H1 (cell line): Measurements from ENCODE around the gene CACNG7. TPM values are rescaled to one million over a fixed set of nuclear protein-coding genes. Genes with fewer than 3 reads are reported as not detected.
A peak's percentile ranks its signal among the peaks of the same experiment; 100 is the strongest.

Source experiments
- CTCF ChIA-PET: fragments of 300-600 bp; sonication (Branson Sonifier 250); formaldehyde crosslinking; loops from one replicate; lab custom pipeline; 2021; ENCODE audit not compliant: partially characterized antibody; lab: Charles Lee
- POLR2A ChIA-PET: fragments of 300-600 bp; sonication (Branson Sonifier 250); formaldehyde crosslinking; loops from one replicate; lab custom pipeline; 2021; ENCODE audit warnings: inconsistent platforms; ENCODE audit not compliant: partially characterized antibody; lab: Charles Lee
- DNase-seq, 2 experiments: peaks; one replicate each; pipeline versions ENCODE4 v3.0.0 to v3.0.0-alpha.2; 2010 to 2022; ENCODE audit warnings: low spot score in 2 of 2, low read depth in 1 of 2, mixed read lengths in 1 of 2
- FAIRE-seq: peaks from 2 replicates; lab custom pipeline; 2011; peaks lifted over from hg19 to GRCh38; lab: Jason Lieb, UNC
- H2AFZ ChIP-seq: 2 replicates; pipeline ENCODE4 v1.8.1; 2012; ENCODE audit warnings: low read length, inconsistent platforms
- H2AK5ac ChIP-seq: 2 replicates; pipeline ENCODE4 v1.6.1; 2013; ENCODE audit warnings: low read depth, low read length
- H2BK120ac ChIP-seq: replicated peaks from 2 replicates; pipeline ENCODE3; 2013; ENCODE audit warnings: low read depth, low read length, inconsistent platforms
- H2BK12ac ChIP-seq: 2 replicates; pipeline ENCODE4 v1.6.1; 2013; ENCODE audit warnings: low read depth, low read length
- H2BK15ac ChIP-seq: 2 replicates; pipeline ENCODE4 v1.6.1; 2013; ENCODE audit warnings: low read length
- H2BK20ac ChIP-seq: 2 replicates; pipeline ENCODE4 v1.6.1; 2013; ENCODE audit warnings: low read length
- H2BK5ac ChIP-seq: 2 replicates; pipeline ENCODE4 v1.6.1; 2013; ENCODE audit warnings: low read depth, low read length
- H3K14ac ChIP-seq: 2 replicates; pipeline ENCODE4 v1.6.1; 2013; ENCODE audit warnings: inconsistent platforms; ENCODE audit not compliant: insufficient read length
- H3K18ac ChIP-seq: 2 replicates; pipeline ENCODE4 v1.6.1; 2013; ENCODE audit warnings: low read length; ENCODE audit errors: extremely low read depth
- H3K23ac ChIP-seq: 2 replicates; pipeline ENCODE4 v1.6.1; 2013; ENCODE audit warnings: inconsistent platforms; ENCODE audit not compliant: insufficient read length
- H3K23me2 ChIP-seq: 2 replicates; pipeline ENCODE4 v1.6.1; 2013; ENCODE audit warnings: low read depth, low read length
- H3K27ac ChIP-seq: 2 replicates; pipeline ENCODE4 v1.6.1; 2011; ENCODE audit warnings: low read depth, low read length, inconsistent platforms
- H3K27me3 ChIP-seq, 4 experiments: replicated peaks in 1 of 4; 1 replicate in 1 of 4; 2 replicates in 3 of 4; pipeline versions ENCODE4 v1.6.1 to v1.8.1; 2011 to 2013; ENCODE audit warnings: low read length in 3 of 4, mild to moderate bottlenecking in 3 of 4, inconsistent platforms in 2 of 4, mixed read lengths in 2 of 4, moderate library complexity in 1 of 4; ENCODE audit not compliant: control insufficient read depth in 3 of 4, insufficient read depth in 3 of 4; ENCODE audit errors: extremely low read depth in 1 of 4
- H3K36me3 ChIP-seq, 4 experiments: 2 replicates each; pipeline versions ENCODE4 v1.6.1 to v1.8.1; 2011 to 2013; ENCODE audit warnings: mild to moderate bottlenecking in 4 of 4, low read length in 3 of 4, moderate library complexity in 2 of 4, control low read depth in 1 of 4, inconsistent platforms in 1 of 4; ENCODE audit not compliant: insufficient read depth in 4 of 4, control insufficient read depth in 2 of 4
- H3K4ac ChIP-seq: replicated peaks from 2 replicates; pipeline ENCODE3; 2013; ENCODE audit warnings: low read length, low read depth, mixed read lengths, inconsistent platforms; ENCODE audit not compliant: insufficient read length
- H3K4me1 ChIP-seq, 4 experiments: replicated peaks in 1 of 4; 1 replicate in 1 of 4; 2 replicates in 3 of 4; pipeline versions ENCODE4 v1.6.1 to v1.8.1; 2011 to 2013; ENCODE audit warnings: low read length in 3 of 4, inconsistent platforms in 2 of 4, mixed read lengths in 1 of 4; ENCODE audit not compliant: insufficient read depth in 4 of 4, control insufficient read depth in 3 of 4
- H3K4me2 ChIP-seq, 2 experiments: 2 replicates each; pipeline versions ENCODE4 v1.6.1 to v1.8.1; 2011 to 2013; ENCODE audit warnings: low read depth in 2 of 2, low read length in 2 of 2, control low read depth in 1 of 2, inconsistent platforms in 1 of 2, mild to moderate bottlenecking in 1 of 2; ENCODE audit not compliant: insufficient read depth in 1 of 2
- H3K4me3 ChIP-seq, 4 experiments: fragments of 200-600, 300-600 bp in 1 of 4; sonication (generic), shearing (Covaris generic), sonication (Bioruptor Twin) in 1 of 4; 2 replicates each; pipeline versions ENCODE4 v1.5.1 to v1.8.1; 2011 to 2016; ENCODE audit warnings: low read length in 4 of 4, low read depth in 3 of 4, control low read depth in 2 of 4, inconsistent platforms in 2 of 4, mild to moderate bottlenecking in 2 of 4, mixed read lengths in 1 of 4, moderate library complexity in 1 of 4; ENCODE audit not compliant: insufficient read depth in 2 of 4; ENCODE audit errors: extremely low read depth in 1 of 4
- H3K56ac ChIP-seq: replicated peaks from 2 replicates; pipeline ENCODE3; 2013; ENCODE audit warnings: low read depth, mild to moderate bottlenecking, mixed read lengths, low read length, inconsistent platforms; ENCODE audit not compliant: insufficient read length
- H3K79me1 ChIP-seq: 2 replicates; pipeline ENCODE4 v1.6.1; 2013; ENCODE audit warnings: low read depth, low read length, control low read depth
- H3K79me2 ChIP-seq, 2 experiments: 2 replicates each; pipeline versions ENCODE4 v1.6.1 to v1.8.1; 2012 to 2013; ENCODE audit warnings: low read length in 2 of 2, mild to moderate bottlenecking in 2 of 2, inconsistent platforms in 1 of 2; ENCODE audit not compliant: insufficient read depth in 2 of 2, control insufficient read depth in 1 of 2
- H3K9ac ChIP-seq, 4 experiments: replicated peaks in 1 of 4; 1 replicate in 1 of 4; 2 replicates in 3 of 4; pipeline versions ENCODE4 v1.6.1 to v1.8.1; 2011 to 2013; ENCODE audit warnings: low read depth in 3 of 4, low read length in 3 of 4, control low read depth in 2 of 4, mild to moderate bottlenecking in 2 of 4, moderate library complexity in 2 of 4, inconsistent platforms in 1 of 4; ENCODE audit errors: extremely low read depth in 1 of 4
- H3K9me3 ChIP-seq, 2 experiments: 2 replicates each; pipeline versions ENCODE4 v1.6.1 to v1.8.1; 2012 to 2013; ENCODE audit warnings: mild to moderate bottlenecking in 2 of 2, moderate library complexity in 2 of 2, control low read depth in 1 of 2, inconsistent platforms in 1 of 2, low read depth in 1 of 2, low read length in 1 of 2, mixed read lengths in 1 of 2; ENCODE audit not compliant: insufficient read depth in 2 of 2
- H4K20me1 ChIP-seq, 2 experiments: replicated peaks in 1 of 2; 2 replicates each; pipeline versions ENCODE3 to v1.8.1; 2011 to 2013; ENCODE audit warnings: inconsistent platforms in 2 of 2, low read length in 2 of 2, mild to moderate bottlenecking in 1 of 2; ENCODE audit not compliant: insufficient read depth in 2 of 2, control insufficient read depth in 1 of 2
- H4K5ac ChIP-seq: 2 replicates; pipeline ENCODE4 v1.6.1; 2013; ENCODE audit warnings: low read length, low read depth, mixed read lengths, inconsistent platforms; ENCODE audit not compliant: insufficient read length
- H4K8ac ChIP-seq: 2 replicates; pipeline ENCODE4 v1.8.0; 2013; ENCODE audit warnings: mild to moderate bottlenecking, moderate library complexity, low read length, inconsistent platforms; ENCODE audit not compliant: insufficient read depth; ENCODE audit errors: extremely low read depth
- H4K91ac ChIP-seq: replicated peaks from 2 replicates; pipeline ENCODE3; 2013; ENCODE audit warnings: low read length, mixed read lengths, inconsistent platforms; ENCODE audit not compliant: insufficient read length
- ASH2L ChIP-seq: fragments of 200-600, 300-600 bp; sonication (generic); IDR thresholded peaks from one replicate; pipeline ENCODE4 v1.7.1; 2017; ENCODE audit warnings: low read length
- RFX5 ChIP-seq: IDR thresholded peaks from 2 replicates; pipeline ENCODE4 v1.6.1; 2011; ENCODE audit warnings: low read depth, low read length, improper control_type of control experiment, borderline replicate concordance
- SIN3A ChIP-seq, 2 experiments: IDR thresholded peaks in 1 of 2; conservative IDR thresholded peaks in 1 of 2; 2 replicates each; pipeline ENCODE4 v1.6.1; 2011 to 2012; ENCODE audit warnings: low read length in 2 of 2, improper control_type of control experiment in 1 of 2, low read depth in 1 of 2, mild to moderate bottlenecking in 1 of 2
- WGBS, 2 experiments: shearing (Covaris generic) in 1 of 2; methylation state at CpG; one replicate each; pipeline versions ENCODE4 v1.1.6 to v1.1.7; 2013 to 2015; ENCODE audit warnings: low lambda C conversion rate in 2 of 2, mixed read lengths in 2 of 2, inconsistent platforms in 1 of 2, low coverage in 1 of 2, missing lambda C conversion rate in 1 of 2; ENCODE audit not compliant: insufficient replicate concordance in 2 of 2, insufficient coverage in 1 of 2, insufficient read length in 1 of 2; ENCODE audit errors: extremely low coverage in 1 of 2, missing lambda C conversion rate in 1 of 2; 5-methylcytosine and 5-hydroxymethylcytosine counted together
- polyA plus RNA-seq, 7 experiments: library from polyadenylated mRNA; depleted of rRNA in 3 of 7; stranded (reverse) in 5 of 7; unstranded in 2 of 7; fragments of >200 nt in 5 of 7; fragments of 200-250 nt in 2 of 7; gene quantifications; 1 replicate in 5 of 7; 2 replicates in 1 of 7; 4 replicates in 1 of 7; pipeline versions ENCODE4 v1.2.1 to v1.2.3, GENCODE V29; 2011 to 2013; ENCODE audit warnings: missing spikeins in 2 of 7, mixed read lengths in 2 of 7
- total RNA-seq: library from RNA; stranded (reverse); fragmentation: NEBNext Ultra II Directional; extraction: Animal tissue kit (Norgen Biotek cat#: 25700); gene quantifications from 2 replicates; pipeline ENCODE4 v1.2.1, GENCODE V29; 2021

The CACNG7 gene
- total and polyA plus RNA-seq, 2 of the 8 experiments (the other 6 are each of a cell fraction or from before 2014, with no cell fraction given): 28.9 to 69.8 TPM

GRCh38 chr19:53907690-53908089, 1.4 kb upstream of the CACNG7 start:
- Histone ChIP-seq H4K5ac (no peak overlapping the region), H3K23me2 (peaks cover 22% of the 10 kb centered on the region), H3K27me3 (peaks cover 0 to 23% (median 14%) of the 10 kb centered on the region in 4 experiments; a peak in 5 of 7 replicates), H4K91ac (no peak overlapping the region), H3K79me2 (peaks cover 0 to 18% of the 10 kb centered on the region in 2 experiments; a peak in 3 of 4 replicates), H3K4ac (peak overlapping the region; percentile 2), H2BK120ac (peak overlapping the region; percentile 16), H3K4me1 (peaks cover 0 to 14% (median 4%) of the 10 kb centered on the region in 4 experiments; a peak in 5 of 7 replicates), H2BK5ac (peak overlapping the region; percentile 75; the same call in 1 of the 2 replicates), H3K23ac (no peak overlapping the region), H3K27ac (no peak overlapping the region), H2BK20ac (0 out of 2 replicates have a peak overlapping the region, but pooled peaks have one; percentile 48), H2BK15ac (peak overlapping the region; percentile 72; the same call in 1 of the 2 replicates), H3K79me1 (peaks cover 7% of the 10 kb centered on the region), H2AFZ (no peak overlapping the region), H3K56ac (no peak overlapping the region), H3K36me3 (no peaks in the 10 kb centered on the region), H4K20me1 (peaks cover 6 to 10% of the 10 kb centered on the region in 2 experiments), H3K4me2 (peak overlapping the region; percentile 87 to 95), H3K18ac (peak overlapping the region; percentile 90), H4K8ac (no peak overlapping the region), H3K4me3 (peak overlapping the region; percentile 57 to 72 (median 60)), H3K9ac (no peak overlapping the region), H3K9me3 (no peaks in the 10 kb centered on the region), H2AK5ac (no peak overlapping the region; the same call in 1 of the 2 replicates), H2BK12ac (peak overlapping the region; percentile 90; the same call in 1 of the 2 replicates), H3K14ac (no peak overlapping the region)
- 29% methylated on average over 17 of the region's 17 CpGs; no CpG with 5 or more reads in 1 of the 2 experiments for WGBS, 2 experiments
- TF ChIP-seq RFX5 (no peak), ASH2L (no peak), SIN3A (conservative IDR thresholded peaks at IDR 0.05 in 1 of 2, IDR thresholded peaks at IDR 0.05 in 1 of 2; ENCODE audit: low read depth in 1 of 2, low read length in 2 of 2) (no peak)
- no peak for DNase-seq
- CTCF ChIA-PET: interaction anchor here (0.6 to 2.9 kb wide), 19 partner anchors 11 to 995 kb away, joined by 3 to 31 read pairs (median 4); partner anchors contain the start of gene MYADM
- POLR2A ChIA-PET: interaction anchor here (1.0 to 2.8 kb wide), 15 partner anchors 9 to 207 kb away, joined by 3 to 17 read pairs (median 4); partner anchors contain the start of genes MYADM and PRKCG
- FAIRE-seq: no peak
